DOHH2 (cell line): Measurements from ENCODE around the gene TRPC4.

Experiments
- H3F3A ChIP-seq: fragments of 200-600 bp; sonication (generic), shearing (Covaris generic); 2 replicates; pipeline ENCODE4 v1.6.0; 2016; ENCODE audit warnings: antibody characterized with exemption, mild to moderate bottlenecking; ENCODE audit not compliant: control insufficient read depth, insufficient read depth
- H3K27ac ChIP-seq: fragments of 200-600 bp; sonication (generic); 2 replicates; pipeline ENCODE4 v1.5.1; 2014; ENCODE audit warnings: low read depth, mild to moderate bottlenecking, low read length, moderate library complexity
- H3K27me3 ChIP-seq: fragments of 200-600 bp; sonication (generic); 2 replicates; pipeline ENCODE4 v1.6.1; 2014; ENCODE audit warnings: mild to moderate bottlenecking, low read length, mixed read lengths; ENCODE audit not compliant: control insufficient read depth
- H3K36me3 ChIP-seq: fragments of 200-600 bp; sonication (generic); 2 replicates; pipeline ENCODE4 v1.6.1; 2014; ENCODE audit warnings: mild to moderate bottlenecking, low read length, moderate library complexity, mixed read lengths; ENCODE audit not compliant: control insufficient read depth
- H3K4me1 ChIP-seq: fragments of 200-600 bp; sonication (generic); 2 replicates; pipeline ENCODE4 v1.6.1; 2014; ENCODE audit warnings: mild to moderate bottlenecking, low read length, mixed read lengths; ENCODE audit not compliant: control insufficient read depth
- H3K4me2 ChIP-seq: fragments of 200-600 bp; sonication (generic); 2 replicates; pipeline ENCODE4 v1.6.0; 2014; ENCODE audit warnings: mild to moderate bottlenecking, low read length, moderate library complexity
- H3K4me3 ChIP-seq: fragments of 200-600 bp; sonication (generic); 2 replicates; pipeline ENCODE4 v1.5.1; 2014; ENCODE audit warnings: mild to moderate bottlenecking, low read length, mixed read lengths
- H3K79me2 ChIP-seq: fragments of 200-600 bp; sonication (generic); 2 replicates; pipeline ENCODE4 v1.6.1; 2014; ENCODE audit warnings: mild to moderate bottlenecking, low read length, mixed read lengths; ENCODE audit not compliant: control insufficient read depth
- H3K9me2 ChIP-seq: fragments of 200-600 bp; sonication (generic); replicated peaks from 2 replicates; pipeline ENCODE4 v1.6.1; 2014; ENCODE audit warnings: mild to moderate bottlenecking, low read length, mixed read lengths; ENCODE audit not compliant: control insufficient read depth
- H3K9me3 ChIP-seq: fragments of 200-600 bp; sonication (generic); 2 replicates; pipeline ENCODE4 v1.6.1; 2014; ENCODE audit warnings: antibody characterized with exemption, low read length, mixed read lengths; ENCODE audit not compliant: control insufficient read depth, insufficient read depth
- H4K20me1 ChIP-seq: fragments of 200-600 bp; sonication (generic); 2 replicates; pipeline ENCODE4 v1.6.0; 2014; ENCODE audit warnings: low read depth, mild to moderate bottlenecking, antibody characterized with exemption, low read length, moderate library complexity; ENCODE audit not compliant: control insufficient read depth, insufficient read depth
- CTCF ChIP-seq: fragments of 200-600 bp; sonication (generic); IDR thresholded peaks from one replicate; pipeline ENCODE4 v1.5.1; 2014; ENCODE audit warnings: antibody characterized with exemption, mild to moderate bottlenecking, low read depth, low read length; ENCODE audit not compliant: poor library complexity, severe bottlenecking
- EZH2phosphoT487 ChIP-seq: fragments of 200-600 bp; sonication (generic); IDR thresholded peaks from 2 replicates; pipeline ENCODE4 v1.6.1; 2017; ENCODE audit warnings: borderline replicate concordance, mild to moderate bottlenecking, antibody characterized with exemption, low read length, moderate library complexity, mixed read lengths

Gene TRPC4

GRCh38 chr13:37709318-37709717, 160.3 kb downstream of the TRPC4 start:
- TF ChIP-seq EZH2phosphoT487 (no peak), CTCF (no peak)
- Histone ChIP-seq H3K27ac (no peak overlapping the region), H3K79me2 (no peaks in the 10 kb centered on the region), H3K36me3 (no peaks in the 10 kb centered on the region), H3K4me2 (no peak overlapping the region), H3K4me3 (no peak overlapping the region), H3K9me3 (no peaks in the 10 kb centered on the region), H3K4me1 (no peaks in the 10 kb centered on the region), H3K9me2 (no peaks in the 10 kb centered on the region), H3K27me3 (no peaks in the 10 kb centered on the region), H4K20me1 (no peaks in the 10 kb centered on the region), H3F3A (no peaks in the 10 kb centered on the region)

GRCh38 chr13:37707739-37708500, 161.7 kb downstream of the TRPC4 start:
- Histone ChIP-seq H3F3A (no peaks in the 10 kb centered on the region), H3K27me3 (no peaks in the 10 kb centered on the region), H3K4me1 (no peaks in the 10 kb centered on the region), H3K4me2 (no peak overlapping the region), H3K9me3 (no peaks in the 10 kb centered on the region), H3K79me2 (no peaks in the 10 kb centered on the region), H3K4me3 (no peak overlapping the region), H3K27ac (no peak overlapping the region), H3K36me3 (no peaks in the 10 kb centered on the region), H3K9me2 (no peaks in the 10 kb centered on the region), H4K20me1 (no peaks in the 10 kb centered on the region)
- TF ChIP-seq EZH2phosphoT487 = no peak
- no peak for TF ChIP-seq CTCF

GRCh38 chr13:37706041-37706440, 163.5 kb downstream of the TRPC4 start:
- no peaks in the 10 kb centered on the region for H3K36me3 ChIP-seq
- no peak for TF ChIP-seq EZH2phosphoT487
- no peak for TF ChIP-seq CTCF
- no peaks in the 10 kb centered on the region for H3K9me2 ChIP-seq
- H3F3A ChIP-seq = no peaks in the 10 kb centered on the region
- H3K4me1 ChIP-seq = no peaks in the 10 kb centered on the region
- H3K27ac ChIP-seq = no peak overlapping the region
- no peaks in the 10 kb centered on the region for H3K27me3 ChIP-seq
- no peak overlapping the region for H3K4me3 ChIP-seq
- no peaks in the 10 kb centered on the region for H3K79me2 ChIP-seq
- no peaks in the 10 kb centered on the region for H3K9me3 ChIP-seq
- H4K20me1 ChIP-seq = no peaks in the 10 kb centered on the region
- no peak overlapping the region for H3K4me2 ChIP-seq
